ENCODE results near the gene DNAH8. TPM values are rescaled to one million over a fixed set of nuclear protein-coding genes. Genes with fewer than 3 reads are reported as not detected.

Gene DNAH8
- total and polyA plus RNA-seq, 7 donors, result under 0.01 to 0.22 TPM; not detected in 5

GRCh38 chr6:38722038-38722437 lies 6.9 kb downstream of the DNAH8 start:
- TF ChIP-seq POLR2AphosphoS5 (IDR thresholded peaks at IDR 0.05), result no peak
- no peak for TF ChIP-seq EP300 (IDR thresholded peaks at IDR 0.05)
- TF ChIP-seq CTCF (IDR thresholded peaks at IDR 0.05), result no peak
- TF ChIP-seq POLR2A (IDR thresholded peaks at IDR 0.05), result no peak
- H3K4me3 ChIP-seq, result no peak overlapping the region
- H3K27ac ChIP-seq, result no peak overlapping the region
- DNase-seq, result no peak
- H3K36me3 ChIP-seq, result no peaks in the 10 kb centered on the region
- peaks cover 0 to 24% (median 0%) of the 10 kb centered on the region in 3 donors for H3K27me3 ChIP-seq
- WGBS, 2 donors, result 19 to 62% methylated on average over 3 of the region's 3 CpGs
- intact Hi-C loops (cut with DNase I), result no loop called here
- no peaks in the 10 kb centered on the region for H3K4me1 ChIP-seq
- no peaks in the 10 kb centered on the region for H3K9me3 ChIP-seq

- peaks cover 0 to 18% (median 0%) of the 10 kb centered on the region in 3 donors for H3K27me3 ChIP-seq
- H3K27ac ChIP-seq, result no peak overlapping the region
- no peak overlapping the region for H3K4me3 ChIP-seq
- WGBS, 2 donors, result 89 to 93% methylated on average over 26 of the region's 26 CpGs
- TF ChIP-seq POLR2AphosphoS5 (IDR thresholded peaks at IDR 0.05), result no peak
- no peak for TF ChIP-seq CTCF (IDR thresholded peaks at IDR 0.05)
- no peak for TF ChIP-seq POLR2A (IDR thresholded peaks at IDR 0.05)
- no peak for TF ChIP-seq EP300 (IDR thresholded peaks at IDR 0.05)
- H3K36me3 ChIP-seq, result no peaks in the 10 kb centered on the region
- no peak for DNase-seq
- intact Hi-C loops (cut with DNase I), result no loop called here
- H3K4me1 ChIP-seq, result no peaks in the 10 kb centered on the region
- H3K9me3 ChIP-seq, result no peaks in the 10 kb centered on the region
Observed at GRCh38 chr6:38722727-38723334, 7.7 kb downstream of the DNAH8 start.

GRCh38 chr6:38723783-38724182 lies 8.7 kb downstream of the DNAH8 start:
- Histone ChIP-seq H3K9me3 (no peaks in the 10 kb centered on the region), H3K36me3 (no peaks in the 10 kb centered on the region), H3K4me3 (no peak overlapping the region), H3K27ac (no peak overlapping the region), H3K27me3 (peaks cover 0 to 9% (median 0%) of the 10 kb centered on the region in 3 donors), H3K4me1 (no peaks in the 10 kb centered on the region)
- intact Hi-C loops (cut with DNase I), result no loop called here
- 93 to 97% methylated on average over 5 of the region's 5 CpGs for WGBS, 2 donors
- DNase-seq, result no peak
- TF ChIP-seq EP300 (IDR thresholded peaks at IDR 0.05) (no peak), POLR2A (IDR thresholded peaks at IDR 0.05) (no peak), CTCF (IDR thresholded peaks at IDR 0.05) (no peak), POLR2AphosphoS5 (IDR thresholded peaks at IDR 0.05) (no peak)

GRCh38 chr6:38724343-38724742 lies 9.2 kb downstream of the DNAH8 start:
- Histone ChIP-seq H3K4me1 (no peaks in the 10 kb centered on the region), H3K9me3 (no peaks in the 10 kb centered on the region), H3K27ac (no peak overlapping the region), H3K36me3 (no peaks in the 10 kb centered on the region), H3K27me3 (peaks cover 0 to 5% (median 0%) of the 10 kb centered on the region in 3 donors), H3K4me3 (no peak overlapping the region)
- no peak for TF ChIP-seq CTCF (IDR thresholded peaks at IDR 0.05)
- no peak for TF ChIP-seq POLR2AphosphoS5 (IDR thresholded peaks at IDR 0.05)
- no peak for TF ChIP-seq EP300 (IDR thresholded peaks at IDR 0.05)
- no peak for TF ChIP-seq POLR2A (IDR thresholded peaks at IDR 0.05)
- 69 to 75% methylated on average over 5 of the region's 5 CpGs for WGBS, 2 donors
- intact Hi-C loops (cut with DNase I), result no loop called here
- DNase-seq, result no peak

Measured in sigmoid colon (tissue), 7 donors.